COR-L47 (cell line): ENCODE measurements around the gene CBY3.
"Not testable (repeated sequence)": the region's sequence is repeated elsewhere in the genome, so short reads cannot be mapped to it uniquely, and the experiment has no call there.

ENCODE experiments used
- DNase-seq: peaks from one replicate; lab custom pipeline; 2025; lab: John Stamatoyannopoulos, UW

Gene CBY3

DNA sequence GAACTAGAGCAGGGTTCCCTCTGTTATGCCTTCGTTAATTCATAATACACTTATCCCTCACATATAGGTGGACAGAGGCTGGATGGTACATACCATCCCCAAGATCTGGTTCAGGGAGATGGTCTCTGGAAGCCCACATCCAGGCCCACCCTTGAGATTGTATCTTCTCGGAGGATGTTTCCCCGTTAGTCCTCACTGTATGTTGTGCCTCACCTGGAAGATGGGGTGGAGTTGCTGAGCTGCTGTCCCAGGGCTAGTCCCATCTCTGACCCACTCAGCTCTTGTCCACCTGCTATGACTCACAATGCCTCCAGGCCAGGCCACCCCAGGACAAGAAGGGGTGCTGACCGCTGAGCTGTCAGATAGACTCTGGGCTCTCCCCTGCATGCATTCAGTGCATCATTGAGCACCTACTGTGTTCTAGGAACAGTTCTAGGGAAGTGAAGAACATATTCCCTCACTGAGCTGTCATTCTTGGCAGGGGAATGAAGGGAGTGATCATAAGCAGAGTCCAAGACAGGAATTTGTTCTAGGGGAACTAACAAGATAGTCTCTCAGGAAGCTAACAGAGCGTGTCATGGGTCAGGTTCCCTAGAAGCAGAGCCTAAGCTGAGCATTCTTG, at the start of gene CBY3:
CBY3 (minus strand) TSS at position 255 of the 622 bp plus-strand sequence; CDS start at position 139, 116 bp downstream.
- no peak for DNase-seq

- DNase-seq = no peak
Measured at GRCh38 chr5:179730356-179730755, 49.5 kb upstream of the CBY3 start.

DNA sequence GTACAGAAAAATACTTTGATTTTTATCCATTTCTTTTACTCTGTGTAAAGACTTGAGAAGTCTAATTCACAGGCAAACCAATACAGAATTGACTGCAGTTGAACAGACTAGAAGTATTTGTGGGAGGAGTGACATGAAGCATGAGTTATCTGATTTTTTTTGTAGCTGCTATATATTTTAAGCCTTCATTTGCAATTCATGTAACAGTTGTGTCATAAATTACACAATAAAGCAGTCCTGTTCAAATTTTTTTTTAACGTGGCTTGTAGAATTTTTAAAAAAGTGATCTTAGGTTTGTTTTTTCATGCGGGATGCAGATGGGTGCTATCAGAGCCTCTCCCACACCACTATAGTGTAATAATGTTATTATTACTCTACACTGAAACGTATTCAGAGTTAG, 48.9 kb upstream of the CBY3 start:
- DNase-seq = no peak

DNA sequence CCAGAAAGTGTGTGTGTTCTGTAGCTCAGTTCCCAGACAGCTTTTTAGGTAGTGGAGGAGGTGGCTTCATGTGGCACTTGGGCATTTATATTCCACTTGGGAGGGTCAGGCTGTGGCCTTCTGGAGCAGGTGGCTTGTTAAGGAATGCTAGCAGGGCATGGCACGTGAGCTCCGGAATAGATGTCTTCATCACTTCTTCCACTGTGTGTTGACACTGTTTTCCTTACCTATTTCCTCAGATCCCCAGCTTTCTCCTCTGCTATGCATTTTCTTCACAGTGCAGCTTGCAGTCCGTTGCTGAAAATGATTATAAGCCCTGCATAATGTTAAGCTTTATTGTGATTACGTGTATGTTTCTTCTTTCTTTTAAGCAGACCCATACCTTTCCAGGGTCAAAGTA, 48.5 kb upstream of the CBY3 start:
- no peak for DNase-seq

GRCh38 chr5:179727106-179727505, 46.3 kb upstream of the CBY3 start:
- DNase-seq = no peak

- DNase-seq = no peak
Measured at GRCh38 chr5:179724163-179724562, 43.3 kb upstream of the CBY3 start.

- no peak for DNase-seq
Measured at GRCh38 chr5:179720222-179720621, 39.4 kb upstream of the CBY3 start.

- no peak for DNase-seq
Measured at GRCh38 chr5:179716286-179716685, 35.5 kb upstream of the CBY3 start.

DNA sequence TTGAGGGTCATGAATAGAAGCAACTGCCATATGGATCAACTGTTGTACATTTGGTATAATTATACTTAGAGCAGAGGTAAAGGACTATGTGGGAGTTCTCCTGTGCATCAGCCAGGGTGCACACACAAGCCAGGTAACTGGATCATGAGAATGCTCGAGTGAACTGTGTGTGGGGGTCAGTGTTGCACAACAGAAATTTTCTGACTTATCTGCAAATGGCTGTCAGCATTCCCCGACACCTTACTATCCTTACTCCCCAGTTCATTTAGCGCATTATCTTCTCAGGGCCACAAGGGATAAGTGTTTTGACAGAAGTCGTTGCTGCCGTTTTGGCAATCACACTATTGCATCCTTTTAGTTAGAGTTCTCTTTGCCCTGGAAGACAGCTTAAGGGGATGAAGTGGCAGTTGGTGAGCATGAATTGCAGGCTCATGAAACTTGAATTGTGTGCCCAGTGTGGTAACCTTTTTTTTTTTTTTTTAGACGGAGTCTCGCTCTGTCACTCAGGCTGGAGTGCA, 19.6 kb upstream of the CBY3 start:
- DNase-seq = no peak

DNA sequence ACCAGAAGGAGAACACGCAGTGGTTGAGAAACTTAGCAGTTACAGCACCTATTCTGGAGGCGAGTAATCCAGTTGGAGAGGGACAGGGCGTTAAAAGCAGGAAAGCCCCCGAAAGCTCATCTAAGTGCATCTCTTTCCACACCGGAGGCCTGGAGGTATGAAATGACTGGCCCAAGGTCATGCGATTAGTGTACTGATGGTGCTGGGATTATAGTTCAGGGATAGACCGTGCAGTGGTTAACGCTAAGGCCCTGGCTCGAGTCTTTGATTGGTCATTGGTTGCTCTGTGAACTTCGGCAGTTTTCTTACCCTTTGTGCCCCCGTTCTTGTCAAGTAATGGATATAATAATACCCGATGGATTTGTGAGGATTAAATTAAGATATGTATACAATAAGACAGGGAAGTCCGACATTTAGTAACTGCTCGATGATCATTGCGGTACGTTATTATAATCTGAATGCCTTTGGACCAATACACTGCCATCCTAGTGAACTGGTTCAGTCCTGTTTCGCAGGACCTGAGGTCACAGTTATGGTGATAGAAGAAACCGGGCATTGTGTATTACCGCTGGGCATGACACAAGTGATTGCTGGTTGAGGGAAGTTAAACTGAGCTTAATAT, 18.9 kb upstream of the CBY3 start:
- no peak for DNase-seq

- no peak for DNase-seq
Measured at GRCh38 chr5:179698935-179699615, 18.2 kb upstream of the CBY3 start, which contains the start of gene CANX. CANX (plus strand) TSS chr5:179698967; CDS start chr5:179705682, 6,715 bp downstream.

DNA sequence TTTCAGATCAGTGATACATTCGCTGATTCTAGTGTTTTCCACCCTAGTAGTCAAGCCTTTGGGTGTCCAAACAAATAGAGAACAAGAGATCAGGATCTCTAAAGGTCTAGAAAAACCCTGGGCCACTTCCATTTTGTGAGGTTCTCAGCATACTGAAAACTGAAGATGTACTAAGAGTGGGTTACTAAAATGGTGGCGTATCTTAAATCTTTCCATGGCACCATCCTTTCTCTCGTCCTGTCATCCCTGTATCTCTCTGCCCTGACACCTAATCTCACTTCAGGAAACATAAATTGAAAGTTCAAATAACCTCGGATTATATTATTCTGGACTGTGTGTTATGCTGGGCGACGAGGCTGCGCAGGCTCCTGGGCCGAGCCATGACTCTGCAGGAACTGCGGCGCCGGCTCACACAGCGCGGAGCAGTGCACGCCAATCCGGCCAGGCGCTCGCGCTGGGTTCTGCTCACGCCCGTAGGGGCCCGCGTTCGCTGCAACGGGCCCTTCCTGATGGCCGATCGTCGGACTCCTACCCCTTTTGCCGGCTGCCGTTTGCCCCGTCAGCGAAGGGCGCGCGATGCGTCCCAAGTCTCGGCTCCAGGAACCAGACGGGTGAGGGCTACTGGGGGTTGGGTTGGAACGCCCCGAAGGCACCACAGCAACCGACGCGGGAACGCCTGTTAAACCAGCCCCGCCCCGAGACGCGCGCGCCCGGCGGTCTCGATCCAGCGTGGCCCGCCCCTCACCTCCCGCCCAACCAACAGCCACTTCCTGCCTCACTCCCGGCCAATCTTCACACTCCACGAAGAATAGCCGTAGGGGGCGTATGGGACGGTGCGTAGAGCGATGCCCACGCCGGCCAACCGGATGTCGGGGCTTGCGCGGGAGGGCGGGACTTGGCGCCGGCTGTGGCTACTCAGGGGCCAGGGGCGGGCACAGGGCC, 17.4 kb upstream of the CBY3 start:
- peak; percentile 99 for DNase-seq

DNA sequence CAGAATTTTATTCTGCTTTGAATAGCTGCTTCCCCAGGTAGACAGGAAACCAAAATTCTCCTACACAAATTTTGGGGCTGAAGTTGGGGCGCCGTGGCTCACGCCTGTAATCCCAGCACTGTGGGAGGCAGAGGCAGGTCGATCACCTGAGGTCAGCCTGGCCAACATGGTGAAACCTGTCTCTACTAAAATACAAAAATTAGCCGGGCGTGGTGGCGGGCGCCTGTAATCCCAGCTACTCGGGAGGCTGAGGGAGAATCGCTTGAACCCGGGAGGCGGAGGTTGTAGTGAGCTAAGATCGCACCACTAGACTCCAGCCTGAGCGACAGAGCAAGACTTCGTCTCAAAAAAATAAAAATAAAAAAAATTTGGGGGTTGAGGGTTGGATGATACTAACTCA, 16.7 kb upstream of the CBY3 start:
- not testable (repeated sequence) for DNase-seq

GRCh38 chr5:179697108-179697507, 16.3 kb upstream of the CBY3 start:
- DNase-seq = no peak

- DNase-seq = no peak
Measured at GRCh38 chr5:179696603-179697002, 15.8 kb upstream of the CBY3 start.

- no peak for DNase-seq
Measured at GRCh38 chr5:179694561-179694960, 13.7 kb upstream of the CBY3 start.

GRCh38 chr5:179689212-179689611, 8.4 kb upstream of the CBY3 start:
- DNase-seq = not testable (repeated sequence)

DNA sequence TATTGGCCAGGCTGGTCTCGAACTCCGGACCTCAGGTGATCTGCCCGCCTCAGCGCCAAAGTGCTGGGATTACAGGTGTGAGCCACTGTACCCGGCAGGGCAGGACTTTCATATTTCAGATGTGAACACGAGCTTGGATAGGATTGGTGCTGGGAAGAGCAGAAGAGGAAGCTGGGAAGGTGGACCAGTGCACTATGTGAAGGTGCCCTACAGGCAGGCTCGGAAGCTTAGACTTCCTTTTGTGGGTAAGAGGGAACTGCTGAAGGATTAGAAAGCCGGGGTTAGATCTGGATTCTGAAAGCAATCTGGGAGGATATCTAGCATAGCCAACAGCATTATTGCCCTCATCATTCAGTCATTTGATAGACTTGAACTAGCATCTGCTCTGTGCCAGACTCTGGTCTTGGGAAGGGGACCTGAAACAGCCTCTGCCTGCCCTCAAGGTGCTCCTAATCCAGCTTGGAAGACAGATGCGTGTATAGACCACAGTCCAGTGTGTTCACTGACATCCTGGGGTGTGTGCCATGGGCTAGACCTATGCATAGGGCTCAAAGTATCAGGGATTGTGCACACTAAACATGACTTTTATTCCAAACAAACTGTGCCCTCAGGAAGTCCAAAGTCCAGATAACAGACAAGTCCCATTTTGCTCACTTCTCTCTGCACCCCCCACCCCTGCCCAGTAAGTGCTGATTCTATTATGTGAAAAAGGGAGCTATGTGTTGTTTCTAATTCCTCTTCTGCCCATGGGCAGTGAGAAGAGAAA, 637 bp downstream of the CBY3 start:
- DNase-seq = no peak

DNA sequence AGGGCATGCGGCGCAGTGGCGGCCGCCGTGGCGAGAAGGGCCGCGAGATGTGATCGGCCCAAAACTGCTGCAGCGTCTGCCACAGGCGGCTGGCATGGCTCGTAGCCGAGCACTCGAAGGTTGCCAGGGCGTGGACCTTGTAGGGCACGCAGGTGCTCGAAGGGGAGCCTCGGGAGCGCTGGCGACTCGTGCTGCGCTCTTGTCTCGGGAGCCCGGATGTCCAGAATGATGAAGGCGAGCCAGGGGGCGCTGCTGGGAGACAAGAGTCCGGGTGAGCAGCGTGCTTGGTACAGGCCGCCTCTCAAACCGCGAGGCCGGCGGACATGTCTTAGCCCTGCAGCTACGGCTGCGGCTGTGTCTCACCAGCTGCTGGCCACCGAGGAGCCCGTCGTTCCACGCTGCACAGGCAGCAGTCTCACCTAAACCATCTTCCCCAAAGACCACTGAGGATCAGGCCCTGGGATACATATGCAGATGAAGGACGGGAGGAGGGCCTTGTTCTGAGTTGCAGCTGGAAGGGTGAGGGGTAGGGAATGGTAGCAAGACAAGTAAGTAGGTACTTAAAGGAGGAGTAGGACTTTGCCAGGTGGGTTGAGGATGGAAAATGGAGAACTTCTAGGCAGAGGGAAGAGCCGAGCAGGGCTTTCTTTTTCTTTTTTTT, 1.7 kb downstream of the CBY3 start:
- no peak for DNase-seq

- DNase-seq = peak; percentile 95
Measured at GRCh38 chr5:179678223-179679013, 2.4 kb downstream of the CBY3 start.
